Urinary bladder (tissue), 4 donors: ENCODE measurements around the gene LIPM. TPM values are rescaled to one million over a fixed set of nuclear protein-coding genes. Genes with fewer than 3 reads are reported as not detected.
A peak's percentile ranks its signal among the peaks of the same experiment; 100 is the strongest.
"Not testable (repeated sequence)": the region's sequence is repeated elsewhere in the genome, so short reads cannot be mapped to it uniquely, and the experiment has no call there.

Source experiments
- DNase-seq: peaks from one replicate; pipeline ENCODE4 v3.0.0-alpha.2; 2015; ENCODE audit errors: extremely low spot score
- H3K27ac ChIP-seq: one replicate; pipeline ENCODE4 v1.5.1; 2013; ENCODE audit warnings: low read depth, mild to moderate bottlenecking, moderate library complexity
- H3K36me3 ChIP-seq: one replicate; pipeline ENCODE4 v1.6.1; 2013; ENCODE audit warnings: mild to moderate bottlenecking, moderate library complexity; ENCODE audit not compliant: insufficient read depth
- H3K4me1 ChIP-seq: one replicate; pipeline ENCODE4 v1.6.1; 2013; ENCODE audit warnings: mild to moderate bottlenecking, moderate library complexity; ENCODE audit not compliant: insufficient read depth
- H3K4me3 ChIP-seq: one replicate; pipeline ENCODE4 v1.5.1; 2013; ENCODE audit warnings: low read depth, low read length
- WGBS: extraction: QIAGEN DNeasy Blood & Tissue Kit; methylation state at CpG from one replicate; pipeline ENCODE4 v1.1.7; 2013; 5-methylcytosine and 5-hydroxymethylcytosine counted together
- polyA plus RNA-seq: library from polyadenylated mRNA; stranded (reverse); fragments of 200-250 nt; gene quantifications from one replicate; pipeline ENCODE4 v1.2.3, GENCODE V29; 2013
- total RNA-seq: library from RNA; depleted of rRNA; stranded (reverse); fragments of >200 nt; gene quantifications from one replicate; pipeline ENCODE4 v1.2.3, GENCODE V29; 2014
- donor health status: healthy with polysubstance abuse.
- donor health status: healthy.

Gene LIPM
- total and polyA plus RNA-seq, 2 donors = not detected

GRCh38 chr10:88837632-88838031 lies 35.1 kb downstream of the LIPM start:
- not testable (repeated sequence) for H3K27ac ChIP-seq, H3K4me3 ChIP-seq, H3K4me1 ChIP-seq, H3K36me3 ChIP-seq, DNase-seq

GRCh38 chr10:88838766-88839350 lies 36.3 kb downstream of the LIPM start:
- DNase-seq = no peak
- no peaks in the 10 kb centered on the region for H3K4me1 ChIP-seq
- no peak overlapping the region for H3K27ac ChIP-seq
- H3K36me3 ChIP-seq = no peaks in the 10 kb centered on the region
- 96% methylated on average over 5 of the region's 5 CpGs for WGBS
- no peak overlapping the region for H3K4me3 ChIP-seq

DNA sequence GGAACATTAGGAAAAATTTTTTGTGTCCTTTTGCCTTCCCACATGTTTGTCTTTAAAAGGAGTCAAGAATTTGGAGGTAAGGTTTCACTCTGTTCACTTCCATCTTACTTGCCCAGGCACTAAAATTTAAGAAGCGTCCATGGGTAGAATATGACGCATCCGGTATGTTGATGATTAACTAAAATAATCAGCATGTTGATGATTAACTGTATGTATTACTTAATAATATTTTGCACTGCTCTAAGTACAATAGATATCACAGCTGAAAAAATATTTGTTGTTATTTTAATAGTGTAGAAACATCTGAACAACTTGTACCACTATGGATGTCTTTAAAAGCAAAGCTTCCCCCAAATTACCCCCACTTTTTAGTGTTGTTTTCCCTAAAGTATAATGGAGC lies 37.6 kb downstream of the LIPM start:
- no peak overlapping the region for H3K4me3 ChIP-seq
- no peaks in the 10 kb centered on the region for H3K4me1 ChIP-seq
- H3K27ac ChIP-seq = no peak overlapping the region
- no peaks in the 10 kb centered on the region for H3K36me3 ChIP-seq
- DNase-seq = no peak
- 91% methylated on average over 3 of the region's 3 CpGs for WGBS

GRCh38 chr10:88840881-88841280 lies 38.4 kb downstream of the LIPM start:
- 94% methylated on average over 5 of the region's 5 CpGs for WGBS
- Histone ChIP-seq H3K4me3 (no peak overlapping the region), H3K36me3 (no peaks in the 10 kb centered on the region), H3K4me1 (no peaks in the 10 kb centered on the region), H3K27ac (no peak overlapping the region)
- DNase-seq = no peak

GRCh38 chr10:88841316-88842111 lies 39.0 kb downstream of the LIPM start:
- no peak for DNase-seq
- Histone ChIP-seq H3K4me3 (no peak overlapping the region), H3K36me3 (no peaks in the 10 kb centered on the region), H3K4me1 (no peaks in the 10 kb centered on the region), H3K27ac (no peak overlapping the region)
- WGBS = 72% methylated on average over 6 of the region's 6 CpGs

DNA sequence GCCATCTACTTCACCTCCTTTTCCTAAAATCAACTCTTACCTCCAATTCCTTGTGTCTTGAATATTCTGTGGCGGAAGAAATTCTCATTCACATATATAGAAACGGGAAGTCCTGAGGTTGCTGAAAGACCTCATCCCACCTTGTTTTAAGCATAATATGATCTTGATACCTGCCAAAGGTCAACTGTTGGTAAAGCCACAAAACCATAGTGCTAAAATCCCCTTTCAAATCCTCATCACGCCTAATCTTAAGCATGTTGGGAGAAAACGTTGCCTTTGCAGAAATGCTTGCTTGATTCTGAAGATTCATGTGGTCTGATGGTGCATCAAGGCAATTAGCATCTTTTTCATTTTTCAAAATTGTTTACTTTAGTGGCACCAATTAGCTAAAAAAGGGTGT lies 40.6 kb downstream of the LIPM start:
- no peak overlapping the region for H3K27ac ChIP-seq
- DNase-seq = no peak
- no peak overlapping the region for H3K4me3 ChIP-seq
- no peaks in the 10 kb centered on the region for H3K36me3 ChIP-seq
- 94% methylated on average over 4 of the region's 4 CpGs for WGBS
- no peaks in the 10 kb centered on the region for H3K4me1 ChIP-seq

DNA sequence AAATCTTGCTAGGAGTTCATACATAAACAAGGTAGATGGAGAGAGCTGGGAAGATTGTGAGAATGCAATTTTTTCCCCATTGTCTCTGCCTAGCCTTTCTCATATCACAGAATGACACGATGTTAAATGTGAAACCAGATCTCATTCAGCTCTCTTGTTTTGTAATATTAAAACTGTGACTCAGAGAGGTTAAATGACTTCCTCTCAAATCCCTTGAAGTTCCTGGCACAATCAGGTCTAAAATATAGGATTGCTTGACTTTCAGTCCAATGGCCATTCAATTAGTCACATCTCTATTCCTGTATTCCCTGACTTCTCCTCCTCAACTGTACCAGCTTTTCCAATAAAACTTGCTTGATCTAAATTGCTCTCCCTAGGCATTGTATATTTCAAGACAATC lies 46.0 kb downstream of the LIPM start:
- H3K4me3 ChIP-seq = no peak overlapping the region
- no peaks in the 10 kb centered on the region for H3K4me1 ChIP-seq
- no peak for DNase-seq
- WGBS = 22% methylated on average over 1 of the region's 1 CpG
- no peak overlapping the region for H3K27ac ChIP-seq
- no peaks in the 10 kb centered on the region for H3K36me3 ChIP-seq

- Histone ChIP-seq H3K27ac (no peak overlapping the region), H3K4me3 (no peak overlapping the region), H3K4me1 (no peaks in the 10 kb centered on the region), H3K36me3 (no peaks in the 10 kb centered on the region)
- WGBS = 87% methylated on average over 1 of the region's 1 CpG
- no peak for DNase-seq
Observed at GRCh38 chr10:88849234-88849633, 46.7 kb downstream of the LIPM start.

- DNase-seq = no peak
- no peaks in the 10 kb centered on the region for H3K36me3 ChIP-seq
- H3K4me1 ChIP-seq = no peaks in the 10 kb centered on the region
- H3K4me3 ChIP-seq = no peak overlapping the region
- 69% methylated on average over 1 of the region's 1 CpG for WGBS
- peak overlapping the region; percentile 50 for H3K27ac ChIP-seq
Observed at GRCh38 chr10:88850712-88851111, 48.2 kb downstream of the LIPM start.

GRCh38 chr10:88851706-88852105 lies 49.2 kb downstream of the LIPM start, which contains the start of gene ANKRD22:
Gene ANKRD22, minus strand, starts transcription at chr10:88851844. Its CDS starts 237 bp downstream, at chr10:88851607.
- whole genome bisulfite sequencing = 75% methylated on average over 5 of the region's 5 CpGs

GRCh38 chr10:88852327-88852726 lies 49.8 kb downstream of the LIPM start:
- H3K36me3 ChIP-seq = no peaks in the 10 kb centered on the region
- H3K4me3 ChIP-seq = no peak overlapping the region
- peak overlapping the region; percentile 6 for H3K27ac ChIP-seq
- no peaks in the 10 kb centered on the region for H3K4me1 ChIP-seq
- DNase-seq = no peak
- 85% methylated on average over 4 of the region's 4 CpGs for WGBS

More at GRCh38 chr10:88851706-88852105, 49.2 kb downstream of the LIPM start, which contains the start of gene ANKRD22:
- Histone ChIP-seq H3K36me3 (no peaks in the 10 kb centered on the region), H3K4me1 (no peaks in the 10 kb centered on the region), H3K4me3 (no peak within 1 kb of the TSS), H3K27ac (peak within 1 kb of the TSS; percentile 6)
- peak; percentile 84 for DNase-seq

- no peaks in the 10 kb centered on the region for H3K36me3 ChIP-seq
- no peaks in the 10 kb centered on the region for H3K4me1 ChIP-seq
- H3K27ac ChIP-seq = no peak overlapping the region
- no peak for DNase-seq
- 75% methylated on average over 4 of the region's 4 CpGs for WGBS
- no peak overlapping the region for H3K4me3 ChIP-seq
Observed at GRCh38 chr10:88853155-88853881, 50.8 kb downstream of the LIPM start.

- no peak overlapping the region for H3K4me3 ChIP-seq
- H3K4me1 ChIP-seq = no peaks in the 10 kb centered on the region
- H3K27ac ChIP-seq = no peak overlapping the region
- 24% methylated on average over 3 of the region's 3 CpGs for WGBS
- DNase-seq = no peak
- H3K36me3 ChIP-seq = no peaks in the 10 kb centered on the region
Observed at GRCh38 chr10:88854684-88855083, 52.2 kb downstream of the LIPM start.

- Histone ChIP-seq H3K36me3 (no peaks in the 10 kb centered on the region), H3K4me3 (no peak overlapping the region), H3K27ac (no peak overlapping the region), H3K4me1 (no peaks in the 10 kb centered on the region)
- no peak for DNase-seq
Observed at GRCh38 chr10:88857831-88858230, 55.3 kb downstream of the LIPM start.
